OCI-LY7 (cell line): ENCODE measurements around the gene BCL2L15. TPM values are rescaled to one million over a fixed set of nuclear protein-coding genes. Genes with fewer than 3 reads are reported as not detected.

Source experiments
- BruUV-seq: library from RNA; stranded (reverse); fragments of 400-500 nt; replicated peaks from 2 replicates; lab custom pipeline; 2021; lab: Mats Ljungman, UMichigan
- CTCF ChIA-PET: fragments of 300-600 bp; sonication (Branson Sonifier 250); formaldehyde crosslinking; loops from one replicate; lab custom pipeline; 2022; ENCODE audit warnings: antibody characterized with exemption; ENCODE audit not compliant: unreplicated experiment; lab: Charles Lee
- POLR2A ChIA-PET: fragments of 300-600 bp; sonication (Branson Sonifier 250); formaldehyde crosslinking; loops from one replicate; lab custom pipeline; 2022; ENCODE audit warnings: antibody characterized with exemption; lab: Charles Lee
- DNase-seq: peaks from one replicate; pipeline ENCODE4 v3.0.0-alpha.2; 2015; ENCODE audit warnings: low spot score
- H2AFZ ChIP-seq: fragments of 200-600 bp; sonication (generic), shearing (Covaris generic); 2 replicates; pipeline ENCODE4 v1.6.1; 2014; ENCODE audit warnings: mild to moderate bottlenecking, antibody characterized with exemption, low read length, moderate library complexity
- H3K27ac ChIP-seq: fragments of 200-600 bp; sonication (generic); 2 replicates; pipeline ENCODE4 v1.5.1; 2014; ENCODE audit warnings: mixed run types, low read depth, mild to moderate bottlenecking, moderate library complexity, low read length, inconsistent platforms; ENCODE audit not compliant: poor library complexity, severe bottlenecking
- H3K36me3 ChIP-seq: fragments of 200-600 bp; sonication (generic); 2 replicates; pipeline ENCODE4 v1.6.1; 2014; ENCODE audit warnings: mild to moderate bottlenecking, antibody characterized with exemption, low read length, moderate library complexity, mixed read lengths; ENCODE audit not compliant: insufficient read depth
- H3K4me1 ChIP-seq: fragments of 200-600 bp; sonication (generic); 2 replicates; pipeline ENCODE4 v1.5.1; 2014; ENCODE audit warnings: mild to moderate bottlenecking, low read length; ENCODE audit not compliant: insufficient read depth, poor library complexity, severe bottlenecking
- H3K4me2 ChIP-seq: fragments of 200-600 bp; sonication (generic); 2 replicates; pipeline ENCODE4 v1.6.1; 2014; ENCODE audit warnings: mild to moderate bottlenecking, low read length
- H3K4me3 ChIP-seq: fragments of 200-600 bp; sonication (generic); 2 replicates; pipeline ENCODE4 v1.5.1; 2014; ENCODE audit warnings: mild to moderate bottlenecking, low read depth, low read length; ENCODE audit not compliant: poor library complexity, severe bottlenecking
- H3K79me2 ChIP-seq: fragments of 200-600 bp; sonication (generic); 2 replicates; pipeline ENCODE4 v1.6.1; 2016; ENCODE audit warnings: low read depth, mild to moderate bottlenecking, low read length, moderate library complexity, mixed read lengths; ENCODE audit not compliant: insufficient read depth
- H3K9me2 ChIP-seq: fragments of 200-600 bp; sonication (generic); 2 replicates; pipeline ENCODE4 v1.6.1; 2016; ENCODE audit warnings: mild to moderate bottlenecking, low read length, mixed read lengths; ENCODE audit not compliant: insufficient read depth
- H3K9me3 ChIP-seq: fragments of 200-600 bp; sonication (generic); 2 replicates; pipeline ENCODE4 v1.6.1; 2014; ENCODE audit warnings: mild to moderate bottlenecking, mixed run types, low read length, mixed read lengths
- H4K20me1 ChIP-seq: fragments of 200-600 bp; sonication (generic); 2 replicates; pipeline ENCODE4 v1.6.1; 2014; ENCODE audit warnings: mild to moderate bottlenecking, antibody characterized with exemption, low read length, moderate library complexity, mixed read lengths; ENCODE audit not compliant: insufficient read depth
- EZH2phosphoT487 ChIP-seq: fragments of 200-600 bp; sonication (generic); IDR thresholded peaks from 2 replicates; pipeline ENCODE4 v1.6.1; 2018; ENCODE audit warnings: low read depth, borderline replicate concordance, mild to moderate bottlenecking, mixed run types, antibody characterized with exemption, low read length, moderate library complexity, mixed read lengths
- intact Hi-C: fragments of 100-400 bp; cut with micrococcal nuclease; formaldehyde crosslinking; loops from one replicate; pipeline ENCODE4 v1.10.0; 2022; ENCODE audit not compliant: unreplicated experiment
- total RNA-seq, 2 experiments: library from RNA; depleted of rRNA in 1 of 2; stranded (reverse); fragments of >200 nt in 1 of 2; shearing (Covaris generic) in 1 of 2; gene quantifications; 2 replicates each; pipeline ENCODE4 v1.2.3, GENCODE V29; 2014 to 2022
- TF ChIP-seq, protein P1 (sequence below): fragments of 200-600 bp; sonication (generic); conservative IDR thresholded peaks from 2 replicates; pipeline ENCODE4 v1.5.1; 2014; ENCODE audit warnings: mild to moderate bottlenecking, antibody characterized with exemption, low read length, moderate library complexity, mixed read lengths

BCL2L15 gene
- total RNA-seq, 2 experiments from 2014 or later: 0.82 to 1.1 TPM

DNA sequence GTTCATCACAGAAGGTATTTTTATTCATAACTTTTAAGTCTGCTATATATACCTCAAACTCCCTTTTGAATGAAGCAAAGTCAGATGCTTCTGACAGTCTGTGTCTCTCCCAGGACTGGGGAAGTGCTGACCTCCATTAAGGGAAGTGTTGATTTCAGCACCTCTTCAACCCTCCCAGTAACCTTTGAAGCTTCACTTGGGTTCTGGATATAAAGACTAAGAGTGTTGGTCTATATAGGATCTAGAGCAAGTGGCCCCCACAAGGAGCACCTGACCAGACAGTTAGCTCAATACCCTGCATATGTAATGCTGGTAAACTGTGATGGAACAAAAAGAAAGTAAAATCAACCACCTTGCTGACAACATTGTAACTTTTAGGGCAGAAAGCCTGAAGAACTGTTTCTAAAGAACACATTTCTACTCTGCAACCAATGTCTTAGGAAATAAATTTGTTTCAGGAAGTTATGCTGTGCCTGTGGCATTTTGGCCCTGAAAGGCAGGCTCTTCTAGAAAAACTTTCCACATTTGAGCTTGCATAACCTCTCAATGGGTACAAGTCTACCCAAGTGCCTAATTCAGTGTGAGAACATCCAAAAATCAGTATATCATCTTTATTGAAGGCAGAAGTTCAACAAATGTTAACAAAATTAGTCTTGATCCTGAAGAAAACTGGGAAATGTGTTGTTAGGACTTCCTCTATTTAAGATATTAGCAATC, 15.0 kb downstream of the BCL2L15 start:
- peak overlapping the region; percentile 78 for H3K4me2 ChIP-seq
- POLR2A ChIA-PET: interaction anchor here (0.8 to 1.1 kb wide), 4 partner anchors 11 to 32 kb away, joined by 3 to 6 read pairs (median 3); no protein-coding TSS in a partner anchor

DNA sequence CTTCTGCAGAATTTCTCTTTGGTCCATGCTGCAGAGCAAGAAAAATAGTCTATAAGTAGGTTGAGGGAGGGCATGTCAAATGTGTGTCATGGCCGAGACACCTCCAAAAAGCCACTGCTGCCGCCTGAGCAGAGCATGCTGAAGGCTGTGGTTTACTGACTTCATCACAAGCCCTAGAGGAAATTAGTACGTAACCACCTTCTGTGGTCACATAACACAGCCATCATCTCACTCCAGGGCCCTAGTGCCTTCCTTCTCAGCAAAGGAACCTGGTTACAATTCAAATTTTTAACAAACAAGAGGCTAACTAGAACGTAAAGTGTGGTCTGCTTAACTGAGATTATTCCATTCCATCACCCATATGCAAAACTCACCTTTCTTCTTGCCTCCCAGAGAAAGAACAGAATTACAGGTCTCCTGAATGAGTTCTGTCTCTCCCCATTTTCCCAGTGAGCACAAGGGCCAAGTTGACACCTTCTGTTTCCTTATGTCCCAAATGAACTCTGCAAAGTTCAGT, 15.7 kb downstream of the BCL2L15 start, which contains the start of gene PTPN22:
Gene PTPN22 (minus strand): TSS at position 116 of the 517 bp plus-strand sequence.
- BruUV-seq: no TSS peak
- peaks cover 49% of the 10 kb centered on the region for H3K79me2 ChIP-seq
- DNase-seq: peak; percentile 91
- no peak for TF ChIP-seq EZH2phosphoT487
- TF ChIP-seq, protein P1, sequence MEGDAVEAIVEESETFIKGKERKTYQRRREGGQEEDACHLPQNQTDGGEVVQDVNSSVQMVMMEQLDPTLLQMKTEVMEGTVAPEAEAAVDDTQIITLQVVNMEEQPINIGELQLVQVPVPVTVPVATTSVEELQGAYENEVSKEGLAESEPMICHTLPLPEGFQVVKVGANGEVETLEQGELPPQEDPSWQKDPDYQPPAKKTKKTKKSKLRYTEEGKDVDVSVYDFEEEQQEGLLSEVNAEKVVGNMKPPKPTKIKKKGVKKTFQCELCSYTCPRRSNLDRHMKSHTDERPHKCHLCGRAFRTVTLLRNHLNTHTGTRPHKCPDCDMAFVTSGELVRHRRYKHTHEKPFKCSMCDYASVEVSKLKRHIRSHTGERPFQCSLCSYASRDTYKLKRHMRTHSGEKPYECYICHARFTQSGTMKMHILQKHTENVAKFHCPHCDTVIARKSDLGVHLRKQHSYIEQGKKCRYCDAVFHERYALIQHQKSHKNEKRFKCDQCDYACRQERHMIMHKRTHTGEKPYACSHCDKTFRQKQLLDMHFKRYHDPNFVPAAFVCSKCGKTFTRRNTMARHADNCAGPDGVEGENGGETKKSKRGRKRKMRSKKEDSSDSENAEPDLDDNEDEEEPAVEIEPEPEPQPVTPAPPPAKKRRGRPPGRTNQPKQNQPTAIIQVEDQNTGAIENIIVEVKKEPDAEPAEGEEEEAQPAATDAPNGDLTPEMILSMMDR: no peak
- no peaks in the 10 kb centered on the region for H3K9me2 ChIP-seq
- peak within 1 kb of the TSS; percentile 78 for H3K4me2 ChIP-seq
- CTCF ChIA-PET: no interaction called here
- intact Hi-C loops: loop anchor here (1.0 to 5.0 kb wide), 4 partner anchors 34 to 59 kb away; partner anchors contain the start of genes DCLRE1B and RSBN1
- no peaks in the 10 kb centered on the region for H4K20me1 ChIP-seq
- H2AFZ ChIP-seq: peak within 1 kb of the TSS; percentile 84
- no peaks in the 10 kb centered on the region for H3K9me3 ChIP-seq
- POLR2A ChIA-PET: interaction anchor here (0.8 to 1.1 kb wide), 2 partner anchors 10 to 12 kb away, joined by 3 to 6 read pairs; no protein-coding TSS in a partner anchor
- peaks cover 20% of the 10 kb centered on the region for H3K36me3 ChIP-seq
- peak within 1 kb of the TSS; percentile 93 for H3K27ac ChIP-seq
- H3K4me1 ChIP-seq: peaks cover 62% of the 10 kb centered on the region
- H3K4me3 ChIP-seq: peak within 1 kb of the TSS; percentile 77

More for the DNA sequence above, 15.0 kb downstream of the BCL2L15 start:
- Histone ChIP-seq H2AFZ (peak overlapping the region; percentile 84), H3K4me1 (peaks cover 62% of the 10 kb centered on the region), H3K27ac (peak overlapping the region; percentile 93), H4K20me1 (no peaks in the 10 kb centered on the region), H3K79me2 (peaks cover 41% of the 10 kb centered on the region), H3K36me3 (peaks cover 14% of the 10 kb centered on the region; the same call in 1 of the 2 replicates), H3K9me3 (no peaks in the 10 kb centered on the region), H3K4me3 (peak overlapping the region; percentile 77), H3K9me2 (no peaks in the 10 kb centered on the region)
- intact Hi-C loops: loop anchor here (5.0 kb wide), 1 partner anchor 35 kb away; no protein-coding TSS in a partner anchor
- CTCF ChIA-PET: no interaction called here
- DNase-seq: peak; percentile 50
- TSS peak; percentile 90 for BruUV-seq
- TF ChIP-seq, protein P1: no peak
- no peak for TF ChIP-seq EZH2phosphoT487
